Upper lobe of left lung (tissue), 4 donors: Measurements from ENCODE around the gene CRYM.

Experiments
- CTCF ChIP-seq, 6 experiments: fragments of 450-650 bp in 4 of 6; fragments of 200-600 bp in 2 of 6; sonication (generic) in 2 of 6; IDR thresholded peaks; one replicate each; pipeline ENCODE4 v1.5.1; 2016 to 2019; ENCODE audit warnings: antibody characterized with exemption in 6 of 6
- POLR2A ChIP-seq, 4 donors: fragments of 450-650 bp; IDR thresholded peaks; one replicate each; pipeline ENCODE4 v1.5.1; 2016 to 2017; ENCODE audit warnings: antibody characterized with exemption in 4 of 4, mild to moderate bottlenecking in 2 of 4

GRCh38 chr16:21285314-21285713 is 7.2 kb upstream of the CRYM start:
- TF ChIP-seq POLR2A (IDR thresholded peaks at IDR 0.05) = no peak
- TF ChIP-seq CTCF (IDR thresholded peaks at IDR 0.05) = no peak
